ENCODE results near the gene GDPD4.

GRCh38 chr11:77325159-77325558, 23.7 kb upstream of the GDPD4 start:
- TF ChIP-seq POLR2A (IDR thresholded peaks at IDR 0.05) (no peak), CTCF (IDR thresholded peaks at IDR 0.05) (no peak), POLR2AphosphoS5 (IDR thresholded peaks at IDR 0.05) (no peak), EP300 (IDR thresholded peaks at IDR 0.05) (no peak)
